Ammon's horn (tissue), 1 donor: Measurements from ENCODE around the gene C2orf42.
"Not testable (repeated sequence)": the region's sequence is repeated elsewhere in the genome, so short reads cannot be mapped to it uniquely, and the experiment has no call there.

Source experiments
- DNase-seq: peaks from one replicate; pipeline ENCODE4 v3.0.0-alpha.2; 2016; ENCODE audit warnings: low spot score

C2orf42 gene

GRCh38 chr2:70131344-70132143, 59.3 kb downstream of the C2orf42 start:
- DNase-seq: not testable (repeated sequence)

- DNase-seq: no peak
Measured at GRCh38 chr2:70128005-70128404, 62.8 kb downstream of the C2orf42 start.

GRCh38 chr2:70126413-70126812, 64.4 kb downstream of the C2orf42 start:
- DNase-seq: no peak

- DNase-seq: no peak
Measured at GRCh38 chr2:70125498-70125898, 65.3 kb downstream of the C2orf42 start.

- peak; percentile 72 for DNase-seq
Measured at GRCh38 chr2:70124983-70125480, 65.8 kb downstream of the C2orf42 start.

GRCh38 chr2:70123829-70124116, 67.0 kb downstream of the C2orf42 start:
- no peak for DNase-seq

- DNase-seq: no peak
Measured at GRCh38 chr2:70123051-70123828, 67.6 kb downstream of the C2orf42 start.

- no peak for DNase-seq
Measured at GRCh38 chr2:70122470-70122869, 68.3 kb downstream of the C2orf42 start.

- DNase-seq: no peak
Measured at GRCh38 chr2:70121627-70122372, 69.0 kb downstream of the C2orf42 start.

GRCh38 chr2:70118798-70119454, 71.9 kb downstream of the C2orf42 start:
- peak; percentile 87 for DNase-seq

GRCh38 chr2:70116936-70117552, 73.8 kb downstream of the C2orf42 start:
- DNase-seq: no peak

GRCh38 chr2:70115646-70116442, 75.0 kb downstream of the C2orf42 start:
- peak; percentile 50 for DNase-seq

- no peak for DNase-seq
Measured at GRCh38 chr2:70113359-70114070, 77.3 kb downstream of the C2orf42 start.

GRCh38 chr2:70111752-70112591, 78.8 kb downstream of the C2orf42 start:
- DNase-seq: no peak

GRCh38 chr2:70110397-70110796, 80.4 kb downstream of the C2orf42 start:
- not testable (repeated sequence) for DNase-seq

GRCh38 chr2:70106138-70106537, 84.7 kb downstream of the C2orf42 start:
- not testable (repeated sequence) for DNase-seq

- DNase-seq: no peak
Measured at GRCh38 chr2:70104231-70105111, 86.3 kb downstream of the C2orf42 start.

- DNase-seq: no peak
Measured at GRCh38 chr2:70103531-70104061, 87.2 kb downstream of the C2orf42 start.
